Measurements from ENCODE around the gene LEUTX. TPM values are rescaled to one million over a fixed set of nuclear protein-coding genes. Genes with fewer than 3 reads are reported as not detected.

The LEUTX gene, protein sequence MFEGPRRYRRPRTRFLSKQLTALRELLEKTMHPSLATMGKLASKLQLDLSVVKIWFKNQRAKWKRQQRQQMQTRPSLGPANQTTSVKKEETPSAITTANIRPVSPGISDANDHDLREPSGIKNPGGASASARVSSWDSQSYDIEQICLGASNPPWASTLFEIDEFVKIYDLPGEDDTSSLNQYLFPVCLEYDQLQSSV
- not detected for polyA plus RNA-seq (2012; ENCODE audit: insufficient read length, low read depth)

DNA sequence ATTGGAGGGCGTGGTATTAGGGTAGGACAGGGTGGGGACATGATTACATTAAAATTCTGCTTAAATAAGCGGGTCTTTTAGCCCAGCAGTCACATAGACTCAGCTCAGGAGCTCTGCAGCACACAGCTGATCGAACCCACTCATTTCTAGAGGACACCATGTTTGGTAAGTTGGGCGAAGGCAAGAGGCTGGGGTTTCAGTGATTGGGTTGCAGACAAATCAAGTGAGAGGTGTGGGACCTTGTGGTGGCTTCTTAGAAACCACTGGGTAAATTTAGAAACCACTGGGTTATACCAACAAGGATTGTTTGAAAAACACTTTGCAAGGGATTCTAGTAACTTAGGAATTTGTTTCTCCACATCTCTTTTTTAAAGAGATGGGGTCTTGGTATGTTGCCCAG, at the start of gene LEUTX:
Gene LEUTX (plus strand): TSS at position 92 of the 400 bp plus-strand sequence. CDS start 67 bp downstream, at position 159.
- no peak for TF ChIP-seq TAF1 (IDR thresholded peaks at IDR 0.05; ENCODE audit: borderline replicate concordance, insufficient read depth, low read length)
- TF ChIP-seq, protein P1, sequence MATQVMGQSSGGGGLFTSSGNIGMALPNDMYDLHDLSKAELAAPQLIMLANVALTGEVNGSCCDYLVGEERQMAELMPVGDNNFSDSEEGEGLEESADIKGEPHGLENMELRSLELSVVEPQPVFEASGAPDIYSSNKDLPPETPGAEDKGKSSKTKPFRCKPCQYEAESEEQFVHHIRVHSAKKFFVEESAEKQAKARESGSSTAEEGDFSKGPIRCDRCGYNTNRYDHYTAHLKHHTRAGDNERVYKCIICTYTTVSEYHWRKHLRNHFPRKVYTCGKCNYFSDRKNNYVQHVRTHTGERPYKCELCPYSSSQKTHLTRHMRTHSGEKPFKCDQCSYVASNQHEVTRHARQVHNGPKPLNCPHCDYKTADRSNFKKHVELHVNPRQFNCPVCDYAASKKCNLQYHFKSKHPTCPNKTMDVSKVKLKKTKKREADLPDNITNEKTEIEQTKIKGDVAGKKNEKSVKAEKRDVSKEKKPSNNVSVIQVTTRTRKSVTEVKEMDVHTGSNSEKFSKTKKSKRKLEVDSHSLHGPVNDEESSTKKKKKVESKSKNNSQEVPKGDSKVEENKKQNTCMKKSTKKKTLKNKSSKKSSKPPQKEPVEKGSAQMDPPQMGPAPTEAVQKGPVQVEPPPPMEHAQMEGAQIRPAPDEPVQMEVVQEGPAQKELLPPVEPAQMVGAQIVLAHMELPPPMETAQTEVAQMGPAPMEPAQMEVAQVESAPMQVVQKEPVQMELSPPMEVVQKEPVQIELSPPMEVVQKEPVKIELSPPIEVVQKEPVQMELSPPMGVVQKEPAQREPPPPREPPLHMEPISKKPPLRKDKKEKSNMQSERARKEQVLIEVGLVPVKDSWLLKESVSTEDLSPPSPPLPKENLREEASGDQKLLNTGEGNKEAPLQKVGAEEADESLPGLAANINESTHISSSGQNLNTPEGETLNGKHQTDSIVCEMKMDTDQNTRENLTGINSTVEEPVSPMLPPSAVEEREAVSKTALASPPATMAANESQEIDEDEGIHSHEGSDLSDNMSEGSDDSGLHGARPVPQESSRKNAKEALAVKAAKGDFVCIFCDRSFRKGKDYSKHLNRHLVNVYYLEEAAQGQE (IDR thresholded peaks at IDR 0.05; ENCODE audit: insufficient read depth in 1 of 2, low read depth in 2 of 2, low read length in 2 of 2), result no peak
- TF ChIP-seq FOXP2 (optimal IDR thresholded peaks at IDR 0.05; ENCODE audit: borderline replicate concordance, extremely low read depth, extremely low read length, insufficient read depth), result no peak
- no peak for TF ChIP-seq POLR2AphosphoS5 (IDR thresholded peaks at IDR 0.05; ENCODE audit: low read depth, low read length)
- no peak for TF ChIP-seq SIN3A (IDR thresholded peaks at IDR 0.05; ENCODE audit: borderline replicate concordance, insufficient read depth, low read length)

DNA sequence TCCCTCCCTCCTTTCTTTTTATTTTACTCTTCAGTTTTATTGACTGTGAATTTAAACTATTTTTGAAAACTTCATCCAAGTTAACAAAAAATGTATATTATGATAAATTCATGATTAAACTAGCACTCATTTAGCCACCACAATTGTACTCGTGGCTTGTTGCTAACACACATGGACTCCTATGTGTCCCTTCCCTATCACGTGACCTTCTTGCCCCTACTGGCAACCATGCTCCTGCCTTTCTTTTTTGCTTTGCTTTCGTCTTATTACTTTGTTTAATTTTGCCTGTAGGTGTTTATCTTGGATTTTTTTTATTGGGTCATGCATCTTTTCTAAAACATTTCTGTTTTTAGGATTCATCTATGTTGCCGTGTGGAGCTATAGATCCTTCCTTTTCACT, 49.1 kb upstream of the LEUTX start:
- TF ChIP-seq POLR2AphosphoS5 (IDR thresholded peaks at IDR 0.05; ENCODE audit: low read depth, low read length) (no peak), SIN3A (IDR thresholded peaks at IDR 0.05; ENCODE audit: borderline replicate concordance, insufficient read depth, low read length) (no peak), FOXP2 (optimal IDR thresholded peaks at IDR 0.05; ENCODE audit: borderline replicate concordance, extremely low read depth, extremely low read length, insufficient read depth) (no peak), TAF1 (IDR thresholded peaks at IDR 0.05; ENCODE audit: borderline replicate concordance, insufficient read depth, low read length) (no peak)
- TF ChIP-seq, protein P1 (IDR thresholded peaks at IDR 0.05; ENCODE audit: insufficient read depth in 1 of 2, low read depth in 2 of 2, low read length in 2 of 2), result no peak

DNA sequence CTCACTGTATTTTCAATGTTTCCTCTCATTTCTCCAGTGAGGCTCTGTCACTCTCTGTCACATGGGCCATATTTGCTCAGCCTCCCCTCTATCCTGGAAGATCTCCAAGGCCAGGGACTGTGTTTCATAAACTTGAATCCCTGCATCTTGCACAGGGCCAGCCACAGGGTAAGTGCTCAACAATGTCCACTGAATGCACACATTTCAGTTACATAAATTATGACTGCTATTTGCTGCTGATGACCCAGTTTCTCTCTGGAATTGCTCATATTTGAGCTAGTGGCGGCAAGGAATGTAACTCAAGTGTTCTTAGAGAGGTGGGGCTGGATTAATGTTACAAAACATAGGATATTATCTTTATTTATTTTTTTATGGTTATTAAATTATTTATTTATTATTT, 47.0 kb upstream of the LEUTX start:
- TF ChIP-seq TAF1 (IDR thresholded peaks at IDR 0.05; ENCODE audit: borderline replicate concordance, insufficient read depth, low read length), result no peak
- no peak for TF ChIP-seq FOXP2 (optimal IDR thresholded peaks at IDR 0.05; ENCODE audit: borderline replicate concordance, extremely low read depth, extremely low read length, insufficient read depth)
- TF ChIP-seq, protein P1 (IDR thresholded peaks at IDR 0.05; ENCODE audit: insufficient read depth in 1 of 2, low read depth in 2 of 2, low read length in 2 of 2), result no peak
- TF ChIP-seq SIN3A (IDR thresholded peaks at IDR 0.05; ENCODE audit: borderline replicate concordance, insufficient read depth, low read length), result no peak
- TF ChIP-seq POLR2AphosphoS5 (IDR thresholded peaks at IDR 0.05; ENCODE audit: low read depth, low read length), result no peak

DNA sequence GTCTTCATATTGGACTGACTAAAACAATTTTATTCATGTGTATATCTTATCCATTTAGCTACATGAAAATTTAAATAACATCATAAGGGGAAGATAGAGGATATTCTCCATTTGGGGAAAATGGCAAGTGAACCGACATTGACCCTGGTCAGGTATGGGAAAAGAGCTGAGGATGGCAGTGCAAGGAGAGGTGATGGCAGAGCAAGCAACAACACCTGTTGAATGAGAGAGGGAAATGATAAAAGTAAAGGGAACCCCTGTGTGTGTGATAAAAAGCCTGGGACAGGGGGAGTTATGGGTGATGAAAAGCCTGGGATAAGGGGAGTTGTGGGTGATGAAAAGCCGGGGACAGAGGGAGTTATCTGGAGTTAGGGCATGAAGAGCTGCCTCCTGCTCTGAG, 44.8 kb upstream of the LEUTX start:
- TF ChIP-seq POLR2AphosphoS5 (IDR thresholded peaks at IDR 0.05; ENCODE audit: low read depth, low read length) (no peak), FOXP2 (optimal IDR thresholded peaks at IDR 0.05; ENCODE audit: borderline replicate concordance, extremely low read depth, extremely low read length, insufficient read depth) (no peak), TAF1 (IDR thresholded peaks at IDR 0.05; ENCODE audit: borderline replicate concordance, insufficient read depth, low read length) (no peak)
- TF ChIP-seq, protein P1 (IDR thresholded peaks at IDR 0.05; ENCODE audit: insufficient read depth in 1 of 2, low read depth in 2 of 2, low read length in 2 of 2), result no peak
